Kidney (tissue), 11 donors: ENCODE results near the gene SIMC1. TPM values are rescaled to one million over a fixed set of nuclear protein-coding genes. Genes with fewer than 3 reads are reported as not detected.
A peak's percentile ranks its signal among the peaks of the same experiment; 100 is the strongest.
"Not testable (repeated sequence)": the region's sequence is repeated elsewhere in the genome, so short reads cannot be mapped to it uniquely, and the experiment has no call there.

Source experiments
- DNase-seq, 5 donors: peaks; one replicate each; pipeline ENCODE4 v3.0.0-alpha.2; 2013 to 2020
- FAIRE-seq: peaks from 2 replicates; lab custom pipeline; 2012; peaks lifted over from hg19 to GRCh38; lab: Jason Lieb, UNC
- H3K27ac ChIP-seq, 2 donors: one replicate each; pipeline ENCODE4 v1.7.0; 2013; ENCODE audit warnings: low read depth in 2 of 2, low read length in 2 of 2, inconsistent platforms in 1 of 2
- H3K27me3 ChIP-seq: one replicate; pipeline ENCODE4 v1.7.1; 2013; ENCODE audit warnings: low read length, inconsistent platforms; ENCODE audit not compliant: control insufficient read depth, insufficient read depth
- H3K36me3 ChIP-seq, 3 donors: one replicate each; pipeline versions ENCODE4 v1.7.0 to v1.7.1; 2013; ENCODE audit warnings: low read length in 3 of 3, control low read depth in 1 of 3, inconsistent platforms in 1 of 3; ENCODE audit not compliant: insufficient read depth in 3 of 3, control insufficient read depth in 2 of 3
- H3K4me1 ChIP-seq, 3 donors: one replicate each; pipeline versions ENCODE4 v1.7.0 to v1.7.1; 2013; ENCODE audit warnings: low read length in 3 of 3, inconsistent platforms in 1 of 3, low read depth in 1 of 3; ENCODE audit not compliant: control insufficient read depth in 2 of 3, insufficient read depth in 2 of 3
- H3K4me3 ChIP-seq, 3 donors: one replicate each; pipeline versions ENCODE4 v1.7.0 to v1.8.1; 2013; ENCODE audit warnings: low read length in 3 of 3, control low read depth in 1 of 3, inconsistent platforms in 1 of 3
- H3K9ac ChIP-seq, 3 donors: one replicate each; pipeline versions ENCODE4 v1.7.0 to v1.7.1; 2013; ENCODE audit warnings: low read length in 3 of 3, control low read depth in 1 of 3, inconsistent platforms in 1 of 3
- H3K9me3 ChIP-seq, 3 donors: one replicate each; pipeline versions ENCODE4 v1.7.0 to v1.7.1; 2013; ENCODE audit warnings: low read length in 3 of 3, control low read depth in 1 of 3, inconsistent platforms in 1 of 3; ENCODE audit not compliant: control insufficient read depth in 2 of 3, insufficient read depth in 1 of 3
- intact Hi-C: fragments of 100-400 bp; cut with DNase I; formaldehyde crosslinking; loops from one replicate; pipeline ENCODE4 v1.11.1; 2022
- polyA plus RNA-seq: library from polyadenylated mRNA; stranded (reverse); fragments of 350-450 nt; fragmentation: Illumina TruSeq; extraction: RNeasy Lipid Tissue Mini Kit (QIAGEN cat#74804); gene quantifications from one replicate; pipeline ENCODE4 v1.2.3, GENCODE V29; 2014; ENCODE audit warnings: low read depth, low replicate concordance; ENCODE audit not compliant: insufficient read depth
- total RNA-seq: library from RNA; stranded (reverse); fragmentation: NEBNext Ultra II Directional; extraction: Animal tissue kit (Norgen Biotek cat#: 25700); gene quantifications from one replicate; pipeline ENCODE4 v1.2.1, GENCODE V29; 2021
- donor health status: control.
- donor health status: control.
- donor health status: DM: yes; HTN: yes; CAD: no.
- donor health status: Normal renal cell carcinoma (clear cell type).

SIMC1 gene
- total and polyA plus RNA-seq, 2 donors from 2014 or later: 4.1 to 10.0 TPM

DNA sequence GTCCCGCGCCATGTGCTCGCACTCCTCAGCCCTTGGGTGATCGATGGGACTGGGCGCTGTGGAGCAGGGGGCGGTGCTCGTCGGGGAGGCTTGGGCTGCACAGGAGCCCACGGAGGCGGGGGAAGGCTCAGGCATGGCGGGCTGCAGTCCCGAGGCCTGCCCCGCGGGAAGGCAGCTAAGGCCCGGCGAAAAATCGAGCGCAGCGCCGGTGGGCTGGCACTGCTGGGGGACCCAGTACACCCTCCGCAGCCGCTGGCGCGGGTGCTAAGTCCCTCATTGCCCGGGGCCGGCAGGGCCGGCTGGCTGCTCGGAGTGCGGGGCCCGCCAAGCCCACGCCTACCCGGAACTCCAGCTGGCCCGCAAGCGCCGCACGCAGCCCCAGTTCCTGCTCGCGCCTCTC lies 16.2 kb upstream of the SIMC1 start:
- FAIRE-seq, H3K36me3 ChIP-seq, H3K27ac ChIP-seq, H3K4me1 ChIP-seq, H3K27me3 ChIP-seq, DNase-seq, H3K4me3 ChIP-seq, H3K9me3 ChIP-seq, intact Hi-C loops, H3K9ac ChIP-seq: not testable (repeated sequence)

DNA sequence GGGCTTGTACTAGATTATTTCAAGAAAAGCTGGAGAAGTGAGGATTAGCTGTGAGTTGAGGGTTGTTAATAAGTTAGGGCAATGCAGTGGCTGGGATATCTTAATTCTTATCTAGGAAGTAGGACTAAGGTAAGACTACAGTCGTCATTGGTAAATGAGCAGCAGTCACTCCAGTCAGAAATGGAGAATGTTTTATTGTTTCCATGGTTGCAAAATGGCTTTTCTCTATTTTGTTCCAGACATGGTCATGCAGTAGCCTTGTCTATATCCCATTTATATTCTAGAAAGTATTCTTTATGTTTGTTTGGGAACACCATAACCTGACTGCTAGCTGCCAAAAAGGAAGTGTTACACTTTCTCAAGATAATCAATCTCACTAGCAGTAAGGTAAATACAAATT lies 9.9 kb upstream of the SIMC1 start:
- H3K27me3 ChIP-seq, intact Hi-C loops, FAIRE-seq, DNase-seq, H3K9ac ChIP-seq, H3K4me1 ChIP-seq, H3K36me3 ChIP-seq, H3K9me3 ChIP-seq, H3K27ac ChIP-seq, H3K4me3 ChIP-seq: not testable (repeated sequence)

DNA sequence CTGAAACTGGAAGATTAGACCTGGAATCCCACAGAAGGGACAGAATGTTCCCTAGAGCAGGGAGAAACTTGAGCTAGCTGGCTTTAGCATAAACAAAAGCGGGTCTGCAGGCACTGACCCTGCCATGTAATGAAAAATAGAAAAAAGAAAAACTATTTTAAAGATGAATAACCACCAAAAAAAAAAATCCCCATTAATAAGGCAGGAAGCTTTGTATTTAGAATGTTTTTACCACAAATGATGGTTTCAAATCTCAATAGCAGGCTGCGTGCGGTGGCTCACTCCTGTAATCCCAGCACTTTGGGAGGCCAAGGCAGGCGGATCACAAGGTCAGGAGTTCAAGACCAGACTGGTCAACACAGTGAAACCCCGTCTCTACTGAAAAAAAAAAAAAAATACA lies 5.0 kb upstream of the SIMC1 start:
- H3K4me3 ChIP-seq, intact Hi-C loops, H3K27ac ChIP-seq, H3K4me1 ChIP-seq, H3K9me3 ChIP-seq, H3K36me3 ChIP-seq, H3K9ac ChIP-seq, FAIRE-seq, DNase-seq, H3K27me3 ChIP-seq: not testable (repeated sequence)

DNA sequence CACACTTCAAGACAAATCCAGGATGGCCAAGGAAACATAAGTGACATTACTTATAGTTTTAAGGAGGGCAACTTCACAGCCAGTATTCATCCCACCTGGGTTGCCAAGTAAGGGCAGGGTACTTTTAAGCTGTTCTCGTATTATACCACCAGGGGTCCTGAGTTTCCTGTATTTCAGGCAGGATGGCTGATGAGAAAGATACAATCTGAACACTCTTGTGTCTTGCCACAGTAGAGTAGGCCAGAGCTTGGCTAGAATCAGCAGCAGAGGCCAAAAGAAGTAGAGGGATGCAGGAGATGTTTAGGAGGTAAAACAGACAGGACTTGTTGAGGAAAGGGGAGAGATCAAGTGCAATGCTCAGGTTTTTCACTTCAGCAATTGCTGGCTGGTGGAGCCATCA lies 3.1 kb upstream of the SIMC1 start:
- H3K4me3 ChIP-seq, H3K27me3 ChIP-seq, H3K27ac ChIP-seq, FAIRE-seq, intact Hi-C loops, H3K9ac ChIP-seq, H3K36me3 ChIP-seq, H3K4me1 ChIP-seq, H3K9me3 ChIP-seq: not testable (repeated sequence)
- DNase-seq: peak in 3 of 5 donors; percentile 34 to 79 (median 63)

DNA sequence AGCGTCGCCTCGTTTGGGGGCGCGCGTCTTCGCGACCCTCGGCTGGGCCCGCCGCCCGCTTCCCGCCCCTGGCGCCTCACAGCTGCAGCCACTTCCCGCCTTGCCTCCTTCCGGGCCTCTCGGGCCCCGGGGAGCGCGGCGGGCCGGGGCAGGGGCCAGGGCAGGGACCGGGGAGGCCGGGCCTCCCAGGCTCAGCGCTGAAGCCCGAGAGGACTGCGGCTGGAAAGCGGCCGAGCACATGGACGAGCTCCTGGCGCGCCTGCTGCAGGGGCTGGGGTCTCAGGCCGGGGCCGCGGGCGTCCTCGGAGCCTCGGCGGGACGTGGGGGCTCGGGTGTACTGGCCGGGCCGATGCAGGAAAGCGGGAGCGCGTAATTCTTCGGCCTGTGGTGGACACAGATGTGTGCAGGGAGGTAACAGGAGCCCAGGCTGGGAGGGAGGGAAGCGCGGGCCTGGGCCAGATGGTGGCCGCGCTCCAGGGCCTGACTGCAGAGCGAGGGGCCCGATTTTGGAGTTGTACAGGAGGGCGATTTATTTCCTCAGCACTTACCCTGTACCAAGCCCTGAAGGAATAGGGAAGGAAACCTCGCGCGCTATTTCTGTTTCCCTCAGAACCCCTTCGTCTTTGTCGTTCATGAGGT lies 540 bp downstream of the SIMC1 start:
- intact Hi-C loops, H3K9me3 ChIP-seq, H3K9ac ChIP-seq, H3K4me3 ChIP-seq, H3K27me3 ChIP-seq, H3K4me1 ChIP-seq, H3K27ac ChIP-seq, H3K36me3 ChIP-seq, DNase-seq, FAIRE-seq: not testable (repeated sequence)

DNA sequence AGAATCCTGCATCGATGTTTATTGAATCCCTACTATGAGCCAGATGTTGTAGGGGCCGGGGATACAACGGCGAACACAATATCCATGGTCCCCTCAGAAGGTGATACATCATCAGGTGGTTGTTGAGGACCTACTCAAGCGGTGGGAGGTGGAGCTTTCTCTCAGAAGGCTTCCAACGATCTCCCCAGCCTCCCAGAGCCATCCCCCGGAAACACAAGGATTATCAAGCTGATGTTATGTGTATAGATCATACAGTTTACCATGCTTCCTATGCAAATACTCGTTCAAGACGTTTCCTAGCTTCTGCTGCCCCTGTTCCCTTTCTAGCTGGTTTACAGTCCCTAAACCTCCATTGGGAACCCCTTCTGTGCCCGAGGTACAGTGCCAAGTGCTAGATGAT lies 1.1 kb downstream of the SIMC1 start:
- intact Hi-C loops, H3K27me3 ChIP-seq, H3K9ac ChIP-seq, H3K9me3 ChIP-seq, H3K27ac ChIP-seq, H3K4me1 ChIP-seq, FAIRE-seq, H3K4me3 ChIP-seq, H3K36me3 ChIP-seq, DNase-seq: not testable (repeated sequence)

DNA sequence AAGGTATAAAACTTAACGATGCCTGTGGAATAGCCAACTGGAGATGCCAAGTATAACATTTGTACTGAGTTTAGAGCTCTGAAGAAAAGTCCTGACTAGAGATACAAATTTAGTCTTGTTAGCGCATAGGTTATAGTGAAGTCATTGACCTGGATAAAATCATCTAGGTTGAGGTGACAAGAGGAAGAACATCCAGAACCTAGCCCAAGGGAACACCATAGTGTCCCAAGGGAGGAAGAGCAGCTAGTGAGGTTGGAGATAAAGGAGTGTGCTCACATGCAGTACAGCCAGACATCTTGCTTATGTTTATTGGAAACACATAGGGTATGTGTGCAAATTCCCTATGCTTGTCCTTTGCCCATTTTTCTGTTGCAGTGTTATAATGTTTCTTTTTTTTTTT lies 6.1 kb downstream of the SIMC1 start:
- FAIRE-seq, H3K4me1 ChIP-seq, H3K9me3 ChIP-seq, DNase-seq, H3K27ac ChIP-seq, intact Hi-C loops, H3K4me3 ChIP-seq, H3K27me3 ChIP-seq, H3K36me3 ChIP-seq, H3K9ac ChIP-seq: not testable (repeated sequence)

DNA sequence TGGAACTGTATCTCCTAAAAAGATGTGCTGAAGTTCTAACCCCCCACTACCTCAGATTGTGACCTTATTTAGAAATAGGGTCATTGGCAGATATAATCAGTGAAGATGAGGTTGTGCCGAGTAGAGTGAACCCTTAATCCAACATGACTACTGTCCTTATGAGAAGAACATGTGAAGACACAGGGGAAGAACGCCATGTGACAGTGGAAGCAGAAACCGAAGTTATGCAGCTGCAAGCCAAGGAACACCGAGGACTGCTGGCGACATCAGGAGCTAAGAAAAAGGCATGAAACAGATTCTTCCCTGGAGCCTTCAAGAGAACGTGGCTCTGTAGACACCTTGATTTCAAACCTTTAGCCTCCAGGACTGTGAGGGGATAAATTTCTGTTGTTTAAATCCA lies 6.8 kb downstream of the SIMC1 start:
- intact Hi-C loops, H3K4me1 ChIP-seq, H3K27ac ChIP-seq, H3K9me3 ChIP-seq, H3K9ac ChIP-seq, DNase-seq, FAIRE-seq, H3K36me3 ChIP-seq, H3K4me3 ChIP-seq, H3K27me3 ChIP-seq: not testable (repeated sequence)
